Prostate gland (tissue), 2 donors: ENCODE measurements around the gene PLEKHM3. TPM values are rescaled to one million over a fixed set of nuclear protein-coding genes. Genes with fewer than 3 reads are reported as not detected.

ENCODE experiments used
- DNase-seq: peaks from one replicate; pipeline ENCODE4 v3.0.0-alpha.2; 2019; ENCODE audit warnings: low spot score
- H3K27ac ChIP-seq, 2 donors: fragments of 200-600 bp; sonication (generic); 2 replicates each; pipeline ENCODE4 v1.5.1; 2017 to 2019
- H3K27me3 ChIP-seq: fragments of 200-600 bp; sonication (generic); replicated peaks from 2 replicates; pipeline ENCODE4 v1.5.1; 2019; ENCODE audit not compliant: insufficient read depth
- H3K36me3 ChIP-seq, 2 donors: fragments of 200-600 bp; sonication (generic); 1 replicate in 1 of 2; 2 replicates in 1 of 2; pipeline versions ENCODE4 v1.5.1 to v1.8.1; 2017 to 2019
- H3K4me1 ChIP-seq: fragments of 200-600 bp; sonication (generic); replicated peaks from 2 replicates; pipeline ENCODE4 v1.5.1; 2019
- H3K4me3 ChIP-seq, 2 donors: fragments of 200-600 bp; sonication (generic); 2 replicates each; pipeline ENCODE4 v1.5.1; 2017 to 2019
- H3K9me3 ChIP-seq: fragments of 200-600 bp; sonication (generic); 2 replicates; pipeline ENCODE4 v1.5.1; 2017
- POLR2A ChIP-seq: fragments of 450-650 bp; IDR thresholded peaks from one replicate; pipeline ENCODE4 v1.6.1; 2016; ENCODE audit warnings: antibody characterized with exemption, mild to moderate bottlenecking
- POLR2AphosphoS5 ChIP-seq: sonication (generic); formaldehyde crosslinking; IDR thresholded peaks from one replicate; pipeline ENCODE4 v1.6.1; 2017; ENCODE audit warnings: antibody characterized with exemption
- WGBS: methylation state at CpG from one replicate; pipeline ENCODE4 v1.1.5; 2018; 5-methylcytosine and 5-hydroxymethylcytosine counted together
- intact Hi-C: fragments of 100-400 bp; cut with DNase I; formaldehyde crosslinking; loops from one replicate; pipeline ENCODE4 v1.14.2; 2022
- total RNA-seq, 2 donors: library from RNA; depleted of rRNA; stranded (reverse); fragments of >200 nt; gene quantifications; one replicate each; pipeline ENCODE4 v1.1.0, GENCODE V29; 2016
- TF ChIP-seq, protein P1 (sequence below), 4 experiments: fragments of 200-600 bp in 2 of 4; fragments of 450-650 bp in 2 of 4; sonication (generic) in 2 of 4; IDR thresholded peaks; 1 replicate in 3 of 4; 2 replicates in 1 of 4; pipeline ENCODE4 v1.5.1; 2016 to 2019; ENCODE audit warnings: antibody characterized with exemption in 4 of 4, mild to moderate bottlenecking in 2 of 4, moderate library complexity in 2 of 4

Gene PLEKHM3
- total RNA-seq, 2 donors from 2014 or later, result 17.0 to 28.6 TPM

DNA sequence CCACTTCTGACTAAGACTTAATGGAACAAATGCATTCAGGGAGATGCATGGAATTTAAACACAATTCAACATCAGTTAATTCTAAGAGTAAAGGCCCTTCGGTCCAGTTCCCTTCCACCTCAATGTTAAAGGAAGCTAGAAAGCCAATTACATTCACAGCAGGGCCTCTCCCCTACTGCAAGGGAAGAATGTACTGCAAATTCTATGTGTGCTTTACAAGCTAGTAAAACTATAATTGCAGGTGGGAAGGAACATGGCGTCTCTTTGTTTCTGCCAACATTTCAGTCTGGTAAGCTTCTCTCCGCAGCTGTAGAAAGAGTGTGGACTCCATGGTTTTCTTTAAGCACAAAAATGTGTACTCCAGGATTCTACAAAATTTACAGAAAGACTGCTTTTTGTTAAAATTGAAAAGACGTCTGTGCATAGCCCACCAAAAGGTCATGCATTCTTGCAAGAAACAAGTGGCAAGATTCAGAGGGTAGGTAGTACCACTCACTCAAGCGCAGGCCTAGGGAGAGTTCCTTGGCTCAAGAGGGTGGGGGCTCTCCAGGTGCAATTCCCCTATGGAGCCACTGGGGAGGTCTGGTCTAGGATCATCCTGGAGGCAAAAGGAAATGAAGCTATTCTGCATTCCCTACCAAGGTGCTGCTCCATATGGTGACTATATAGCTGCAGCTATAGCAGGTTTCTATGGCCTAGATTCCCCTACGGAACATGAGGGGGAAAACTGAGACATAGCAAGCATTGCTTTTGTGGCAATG is 128.6 kb downstream of the PLEKHM3 start:
- H3K36me3 ChIP-seq, result no peaks in the 10 kb centered on the region
- WGBS, result 49% methylated on average over 6 of the region's 6 CpGs
- H3K27ac ChIP-seq, result peak overlapping the region in 1 of 2 donors; percentile 74
- H3K4me1 ChIP-seq, result peaks cover 41% of the 10 kb centered on the region
- DNase-seq, result peak; percentile 58
- H3K4me3 ChIP-seq, result no peak overlapping the region
- peak; percentile 88 for TF ChIP-seq POLR2AphosphoS5
- TF ChIP-seq, protein P1, sequence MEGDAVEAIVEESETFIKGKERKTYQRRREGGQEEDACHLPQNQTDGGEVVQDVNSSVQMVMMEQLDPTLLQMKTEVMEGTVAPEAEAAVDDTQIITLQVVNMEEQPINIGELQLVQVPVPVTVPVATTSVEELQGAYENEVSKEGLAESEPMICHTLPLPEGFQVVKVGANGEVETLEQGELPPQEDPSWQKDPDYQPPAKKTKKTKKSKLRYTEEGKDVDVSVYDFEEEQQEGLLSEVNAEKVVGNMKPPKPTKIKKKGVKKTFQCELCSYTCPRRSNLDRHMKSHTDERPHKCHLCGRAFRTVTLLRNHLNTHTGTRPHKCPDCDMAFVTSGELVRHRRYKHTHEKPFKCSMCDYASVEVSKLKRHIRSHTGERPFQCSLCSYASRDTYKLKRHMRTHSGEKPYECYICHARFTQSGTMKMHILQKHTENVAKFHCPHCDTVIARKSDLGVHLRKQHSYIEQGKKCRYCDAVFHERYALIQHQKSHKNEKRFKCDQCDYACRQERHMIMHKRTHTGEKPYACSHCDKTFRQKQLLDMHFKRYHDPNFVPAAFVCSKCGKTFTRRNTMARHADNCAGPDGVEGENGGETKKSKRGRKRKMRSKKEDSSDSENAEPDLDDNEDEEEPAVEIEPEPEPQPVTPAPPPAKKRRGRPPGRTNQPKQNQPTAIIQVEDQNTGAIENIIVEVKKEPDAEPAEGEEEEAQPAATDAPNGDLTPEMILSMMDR (IDR thresholded peaks at IDR 0.05), result no peak
- no peak for TF ChIP-seq POLR2A
- H3K9me3 ChIP-seq, result no peaks in the 10 kb centered on the region
- H3K27me3 ChIP-seq, result no peaks in the 10 kb centered on the region
- intact Hi-C loops, result no loop called here

DNA sequence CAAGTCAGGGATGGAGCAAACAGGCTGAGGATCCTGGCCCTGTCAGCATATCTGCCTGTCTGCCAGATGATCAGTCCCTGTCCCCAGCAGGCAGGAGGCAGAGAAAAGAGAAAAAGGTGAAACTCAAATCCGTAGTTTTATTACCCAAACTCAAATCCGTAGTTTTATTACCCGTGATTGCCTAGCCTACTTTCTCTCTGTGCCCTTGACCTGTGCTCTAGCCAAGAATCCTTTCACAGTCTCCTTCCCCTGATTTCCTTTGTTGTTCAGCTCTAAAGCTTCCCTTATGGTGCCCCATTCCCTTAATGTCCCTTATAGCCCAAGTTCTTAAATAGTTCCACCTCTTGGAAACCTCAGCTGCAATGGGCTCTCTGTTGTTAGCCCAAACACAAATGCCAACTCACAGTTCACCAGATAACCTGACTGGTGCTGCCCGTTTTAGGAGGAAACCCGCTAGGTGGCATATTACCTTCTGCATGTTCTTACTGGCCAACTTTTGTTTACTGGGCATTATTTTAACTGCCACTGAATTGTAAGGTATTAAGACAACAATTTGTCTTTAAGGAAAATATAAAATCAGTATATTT is 130.0 kb downstream of the PLEKHM3 start:
- TF ChIP-seq POLR2AphosphoS5 (no peak), POLR2A (no peak)
- TF ChIP-seq, protein P1 (IDR thresholded peaks at IDR 0.05), result no peak
- Histone ChIP-seq H3K27me3 (no peaks in the 10 kb centered on the region), H3K27ac (peak overlapping the region; percentile 60 to 74), H3K9me3 (no peaks in the 10 kb centered on the region), H3K4me3 (no peak overlapping the region), H3K4me1 (peaks cover 41% of the 10 kb centered on the region), H3K36me3 (no peaks in the 10 kb centered on the region)
- DNase-seq, result peak; percentile 33
- 33% methylated on average over 5 of the region's 5 CpGs for WGBS
- intact Hi-C loops, result no loop called here

DNA sequence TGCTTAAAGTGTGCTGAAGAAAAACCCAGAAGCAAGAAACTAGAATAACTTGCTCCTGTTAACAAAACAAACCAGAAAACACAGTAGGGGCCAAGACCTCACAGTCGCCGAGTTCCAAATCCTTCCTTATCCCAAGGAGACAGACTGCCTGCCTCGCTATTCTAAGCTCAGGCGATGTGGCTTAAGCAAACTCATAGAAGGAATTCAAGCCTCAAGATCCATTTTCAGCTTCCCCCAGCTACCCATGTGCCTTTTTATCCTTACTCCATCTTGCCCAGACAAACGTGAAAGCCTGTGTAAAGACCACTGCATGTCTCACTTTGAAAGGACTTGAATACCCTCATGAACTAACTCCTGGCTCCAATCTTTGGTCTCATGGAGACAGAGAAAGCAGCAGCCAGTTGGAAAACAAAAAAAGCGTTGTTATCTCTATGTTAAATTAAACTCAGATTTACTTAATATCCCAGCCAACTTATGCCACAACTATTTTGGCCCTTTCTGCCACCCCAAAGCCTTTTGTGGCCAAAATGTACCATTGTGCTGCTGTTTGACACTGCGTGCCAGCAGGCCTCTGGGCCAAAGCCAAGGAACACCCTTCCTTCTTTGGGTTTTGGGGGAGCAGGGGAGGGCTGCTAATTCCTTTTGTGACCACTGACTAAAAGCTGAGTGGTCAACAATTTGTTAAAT is 132.5 kb downstream of the PLEKHM3 start:
- no peaks in the 10 kb centered on the region for H3K27me3 ChIP-seq
- 27% methylated on average over 7 of the region's 7 CpGs for WGBS
- no peaks in the 10 kb centered on the region for H3K9me3 ChIP-seq
- TF ChIP-seq POLR2A, result no peak
- TF ChIP-seq POLR2AphosphoS5, result no peak
- TF ChIP-seq, protein P1 (IDR thresholded peaks at IDR 0.05), result no peak
- no peak overlapping the region for H3K4me3 ChIP-seq
- intact Hi-C loops, result no loop called here
- peak; percentile 10 for DNase-seq
- H3K36me3 ChIP-seq, result no peaks in the 10 kb centered on the region
- peak overlapping the region; percentile 46 to 63 for H3K27ac ChIP-seq
- peaks cover 39% of the 10 kb centered on the region for H3K4me1 ChIP-seq

DNA sequence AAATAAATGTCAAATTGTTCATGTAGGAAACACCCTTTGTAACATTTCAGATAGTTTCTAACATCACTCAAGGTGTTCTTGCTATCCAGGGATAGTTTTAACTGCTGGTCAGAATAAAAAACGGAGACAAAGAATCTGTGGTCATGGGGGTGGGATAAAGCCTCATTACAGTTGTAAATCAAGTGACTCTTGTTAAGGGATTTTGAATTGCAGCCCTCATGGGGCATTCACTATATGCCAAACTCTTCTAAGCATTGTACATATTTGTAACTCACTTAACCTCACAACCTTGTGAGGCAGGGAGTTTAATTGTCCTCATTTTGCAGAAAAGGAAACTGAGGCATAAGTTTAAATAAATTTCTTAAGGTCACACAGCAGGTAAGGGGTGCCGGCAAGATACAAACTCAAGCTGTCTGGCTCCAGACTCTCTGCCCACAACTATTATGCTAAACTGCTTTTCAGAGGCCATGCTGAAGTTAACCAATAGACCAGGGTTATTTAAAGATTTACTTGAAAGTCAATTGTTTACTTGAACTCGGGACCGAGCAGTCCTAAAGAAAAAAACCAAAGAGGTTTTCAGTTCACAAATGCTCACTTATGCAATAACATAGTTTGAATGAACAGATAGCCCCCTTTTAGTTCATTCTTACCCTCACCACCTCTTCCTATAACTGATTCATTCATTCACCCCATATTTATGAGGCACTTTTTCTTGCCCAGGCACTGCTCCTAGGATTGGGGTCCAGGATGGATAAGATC is 134.1 kb downstream of the PLEKHM3 start:
- Histone ChIP-seq H3K27me3 (no peaks in the 10 kb centered on the region), H3K36me3 (no peaks in the 10 kb centered on the region), H3K4me3 (no peak overlapping the region), H3K9me3 (no peaks in the 10 kb centered on the region), H3K4me1 (peaks cover 25% of the 10 kb centered on the region), H3K27ac (no peak overlapping the region)
- TF ChIP-seq, protein P1 (IDR thresholded peaks at IDR 0.05), result no peak
- TF ChIP-seq POLR2A (no peak), POLR2AphosphoS5 (no peak)
- intact Hi-C loops, result no loop called here
- 72% methylated on average over 4 of the region's 4 CpGs for WGBS
- DNase-seq, result no peak
